GM12875 (cell line): ENCODE data around the gene SLC3A2.

Experiments
- H3K4me3 ChIP-seq: one replicate; pipeline ENCODE4 v1.5.1; 2011; ENCODE audit warnings: low read depth, low read length, control low read depth
- CTCF ChIP-seq: IDR thresholded peaks from 2 replicates; pipeline ENCODE4 v1.5.1; 2011; ENCODE audit warnings: low read depth, mild to moderate bottlenecking, control low read depth, inconsistent platforms, low read length, moderate library complexity, borderline replicate concordance; ENCODE audit not compliant: insufficient read depth

SLC3A2 gene

GRCh38 chr11:62918531-62918930, 37.8 kb downstream of the SLC3A2 start:
- H3K4me3 ChIP-seq = no peak overlapping the region
- TF ChIP-seq CTCF = no peak

- TF ChIP-seq CTCF = no peak
Observed at GRCh38 chr11:62919476-62919875, 38.8 kb downstream of the SLC3A2 start.

GRCh38 chr11:62919898-62920640, 39.4 kb downstream of the SLC3A2 start:
- TF ChIP-seq CTCF = no peak

More at GRCh38 chr11:62919476-62919875, 38.8 kb downstream of the SLC3A2 start:
- no peak overlapping the region for H3K4me3 ChIP-seq

DNA sequence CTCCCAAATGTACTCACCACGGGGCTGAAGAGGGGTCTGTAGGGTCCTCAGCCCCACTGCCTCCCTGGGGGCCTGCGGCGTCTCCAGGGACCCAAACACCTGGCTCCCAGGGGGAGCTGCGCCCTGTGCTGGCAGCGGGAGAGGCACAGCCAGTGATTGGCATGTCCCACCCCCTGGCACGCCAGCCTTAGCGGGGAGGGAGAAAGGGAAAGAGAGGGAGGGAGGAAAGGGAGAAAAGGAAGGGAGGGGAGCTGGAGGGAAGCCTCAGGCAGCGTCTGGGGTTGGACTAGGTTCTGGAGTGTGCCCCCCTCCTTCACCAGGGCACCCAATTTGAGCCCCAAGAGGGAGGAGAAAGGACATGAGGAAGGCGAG, 40.5 kb downstream of the SLC3A2 start, which contains the start of gene CHRM1:
Gene CHRM1, minus strand, starts transcription at position 163 of the 372 bp plus-strand sequence. CDS start 10,263 bp downstream, outside the sequence.
- no peak for TF ChIP-seq CTCF
- no peak within 1 kb of the TSS for H3K4me3 ChIP-seq

More at GRCh38 chr11:62919898-62920640, 39.4 kb downstream of the SLC3A2 start:
- no peak overlapping the region for H3K4me3 ChIP-seq

DNA sequence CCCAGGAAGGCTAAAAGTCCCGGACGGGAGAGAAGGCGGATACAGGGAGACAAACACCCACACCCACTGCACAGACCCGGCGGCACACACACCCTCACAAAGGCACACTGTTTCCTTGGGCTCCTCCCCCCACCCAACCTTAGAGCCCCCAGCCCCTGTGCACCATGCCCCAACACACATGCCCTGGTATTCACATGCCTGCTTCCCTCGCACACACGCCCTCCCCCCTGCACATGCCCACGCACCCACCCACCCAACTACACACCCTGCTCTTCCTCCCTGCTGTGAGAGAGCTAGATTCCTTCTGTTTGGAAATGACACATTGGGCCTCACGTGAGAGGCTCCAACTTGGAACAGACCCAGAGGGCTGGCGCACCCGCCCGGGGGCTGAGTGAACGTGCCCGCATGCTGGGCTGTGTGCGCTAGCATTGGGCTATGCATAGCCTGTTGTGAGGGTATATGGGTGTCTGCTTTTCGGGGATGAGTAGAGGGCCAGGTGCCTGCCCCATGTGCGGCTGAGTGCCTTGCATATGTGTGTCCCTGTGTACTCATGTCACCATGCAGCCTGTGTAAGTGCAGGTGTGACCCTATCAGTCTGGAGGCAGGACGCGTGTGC, 41.0 kb downstream of the SLC3A2 start:
- H3K4me3 ChIP-seq = no peak overlapping the region
- no peak for TF ChIP-seq CTCF

DNA sequence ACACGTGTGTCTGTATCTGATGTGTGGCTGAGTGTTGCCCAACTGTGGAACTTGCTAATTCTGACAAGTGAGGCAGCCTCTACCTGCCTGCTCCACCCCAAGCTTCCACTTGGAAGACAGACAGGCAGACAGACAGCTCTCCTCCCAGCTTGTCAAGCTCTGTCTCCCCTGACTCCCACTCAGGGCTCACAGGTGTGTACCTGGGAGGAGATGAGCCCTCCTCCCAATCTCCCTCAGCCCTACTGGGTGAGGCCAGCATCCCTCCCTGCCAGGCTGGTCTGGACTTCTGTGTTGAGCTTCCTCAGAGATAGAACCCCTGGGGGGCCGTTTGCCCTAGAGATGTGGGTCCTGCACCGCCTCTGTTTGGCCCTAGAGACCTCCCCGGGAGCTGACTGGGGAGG, 41.5 kb downstream of the SLC3A2 start:
- no peak for TF ChIP-seq CTCF
- H3K4me3 ChIP-seq = no peak overlapping the region

DNA sequence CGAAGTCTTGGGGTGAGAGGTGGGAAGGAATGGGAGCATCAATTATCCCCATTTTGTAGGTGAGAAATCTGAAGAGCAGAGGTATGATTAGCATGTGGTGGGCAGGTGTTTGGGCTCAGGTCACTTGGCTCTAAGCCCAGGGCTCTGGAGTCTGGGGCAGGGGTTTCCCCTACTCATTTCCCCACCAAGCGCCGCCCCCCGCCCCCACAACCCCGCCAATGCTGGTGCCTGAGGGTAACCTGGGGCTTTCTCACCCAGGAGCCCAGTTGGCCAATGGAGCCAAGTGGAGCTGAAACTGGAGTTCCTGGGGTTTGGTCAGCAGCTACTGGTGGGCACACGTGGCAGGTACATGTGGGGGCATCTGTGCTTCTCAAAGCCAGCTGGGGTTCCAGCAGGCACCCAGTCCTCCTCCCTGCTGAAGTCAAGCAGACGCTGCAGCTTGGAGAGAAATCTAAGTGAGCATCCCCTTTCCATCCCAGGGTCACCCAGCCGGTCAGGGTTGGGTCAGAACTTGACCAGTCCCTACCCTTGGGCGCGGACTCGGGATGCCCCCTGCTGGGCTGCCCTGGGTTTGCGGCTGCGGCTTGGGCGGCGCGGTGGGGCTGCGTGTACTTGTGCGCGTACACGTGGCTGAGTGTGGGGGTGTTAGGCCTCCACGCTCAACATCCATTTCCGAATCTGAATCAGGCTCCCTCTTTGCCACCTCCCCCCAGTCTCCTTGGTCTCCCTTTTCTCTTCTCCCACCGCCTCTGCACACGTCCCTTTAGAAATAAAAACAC, 42.1 kb downstream of the SLC3A2 start:
- peak; percentile 58 for TF ChIP-seq CTCF
- H3K4me3 ChIP-seq = peak overlapping the region; percentile 2
